Cerebellar nuclear complex (tissue), 1 donor: ENCODE data around the gene PTCH1.

ENCODE experiments used
- DNase-seq, 2 experiments: peaks; one replicate each; lab custom pipeline; 2025; lab: John Stamatoyannopoulos, UW

Gene PTCH1

GRCh38 chr9:95462249-95463147, 54.3 kb downstream of the PTCH1 start:
- peak; percentile 61 to 64 for DNase-seq

GRCh38 chr9:95461448-95462248, 55.1 kb downstream of the PTCH1 start:
- no peak for DNase-seq

DNA sequence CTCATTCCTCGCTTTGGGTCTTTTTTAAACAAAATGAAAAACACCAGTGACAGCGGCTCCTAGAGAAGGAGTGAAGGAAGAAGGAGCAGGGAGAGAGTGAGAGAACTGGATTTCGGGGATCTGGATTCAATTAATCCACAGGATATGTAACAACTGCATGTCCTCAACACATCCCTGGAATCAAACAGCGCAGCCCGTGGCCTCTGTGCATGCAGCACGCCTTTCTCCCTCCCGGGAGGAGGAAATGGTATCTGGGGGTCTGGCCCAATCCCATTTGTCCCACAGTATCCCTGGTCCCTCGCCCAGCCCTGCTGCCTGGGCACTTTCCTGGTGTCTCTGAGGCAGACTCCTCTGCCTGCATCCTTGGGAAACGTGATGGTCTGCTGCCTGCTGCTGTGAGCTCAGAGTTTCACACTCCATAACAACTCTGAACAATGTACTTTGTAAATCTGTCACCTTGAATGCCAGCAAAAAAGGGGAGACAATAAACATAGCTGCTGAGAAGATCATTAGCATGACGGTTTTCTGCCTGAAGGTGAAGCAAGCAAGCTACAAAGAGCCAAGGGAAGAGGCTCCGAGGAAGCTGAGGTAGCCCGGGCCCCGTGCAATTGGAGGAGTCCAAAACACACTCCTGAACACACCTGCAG, 56.1 kb downstream of the PTCH1 start:
- DNase-seq = no peak

DNA sequence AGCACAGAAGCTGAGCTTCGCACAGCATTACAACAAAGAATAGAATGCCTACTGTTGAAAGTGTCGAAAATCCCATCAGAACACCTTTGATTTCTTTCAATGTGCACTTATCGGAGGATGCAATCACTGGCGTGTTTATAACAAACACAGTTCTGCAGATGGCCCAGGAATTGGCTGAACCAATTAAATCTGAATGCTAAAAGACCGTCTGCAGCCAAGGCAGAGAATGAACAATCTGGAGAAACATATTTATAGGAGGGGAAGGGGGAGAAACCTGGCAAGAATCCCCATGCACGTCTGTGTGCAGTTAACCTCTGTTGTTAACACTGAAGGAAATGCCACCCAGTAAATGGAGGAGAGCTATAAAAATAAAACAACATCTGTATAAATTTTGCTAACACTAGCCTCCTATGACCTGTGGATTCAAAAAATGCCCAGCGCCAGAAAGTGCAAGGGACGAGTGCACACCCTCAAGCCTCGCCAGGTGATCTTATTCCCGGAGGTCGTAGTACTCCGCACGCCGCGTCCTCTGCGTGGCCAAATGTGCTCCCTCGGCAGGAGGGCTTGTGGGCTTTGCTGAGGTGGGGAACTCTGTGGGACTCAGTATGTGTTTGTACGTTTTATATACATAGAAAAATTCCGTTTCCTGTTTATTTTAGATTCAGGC, 56.8 kb downstream of the PTCH1 start:
- peak in 1 of 2 experiments; percentile 25 for DNase-seq

- no peak for DNase-seq
Observed at GRCh38 chr9:95459178-95459577, 57.6 kb downstream of the PTCH1 start.

DNA sequence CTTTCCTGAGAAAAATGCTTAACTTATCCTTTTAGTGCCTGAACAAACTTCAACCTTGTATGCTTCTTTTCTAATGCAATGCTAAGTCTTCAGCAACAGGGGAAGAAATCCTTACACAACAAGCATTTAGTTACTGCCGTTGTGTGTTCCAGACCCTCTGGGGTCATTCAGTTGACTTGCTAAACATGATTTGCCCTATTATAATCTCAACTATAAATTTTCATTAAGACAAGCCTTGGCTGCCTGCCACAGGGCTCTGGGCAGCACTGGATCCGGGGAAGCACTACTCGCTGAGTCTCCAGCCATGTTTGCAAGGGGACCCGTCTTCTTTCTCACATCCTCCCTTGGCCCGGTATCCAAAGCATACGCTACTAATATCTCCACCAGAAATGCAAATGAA, 58.1 kb downstream of the PTCH1 start:
- no peak for DNase-seq

GRCh38 chr9:95457769-95458168, 59.0 kb downstream of the PTCH1 start:
- no peak for DNase-seq

GRCh38 chr9:95455714-95456113, 61.1 kb downstream of the PTCH1 start:
- no peak for DNase-seq

DNA sequence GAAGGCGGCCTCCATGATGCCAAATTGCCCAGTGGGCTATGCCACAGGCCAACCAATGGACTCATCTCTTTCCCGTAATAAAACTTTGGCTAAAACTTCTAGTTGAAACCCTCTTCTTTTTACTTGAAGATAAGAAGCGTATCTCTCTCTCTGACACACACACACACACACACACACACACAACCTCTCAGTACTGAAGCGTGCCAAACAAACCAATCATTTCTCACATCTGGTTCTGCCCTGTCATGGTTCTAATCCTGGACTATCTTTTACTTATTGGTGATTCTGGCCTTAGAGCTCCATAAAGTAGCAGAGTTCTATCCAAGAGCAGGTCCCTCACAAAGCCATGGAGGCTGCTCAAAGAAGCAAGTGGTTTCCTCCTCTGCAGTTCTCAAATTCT, 64.6 kb downstream of the PTCH1 start:
- no peak for DNase-seq

DNA sequence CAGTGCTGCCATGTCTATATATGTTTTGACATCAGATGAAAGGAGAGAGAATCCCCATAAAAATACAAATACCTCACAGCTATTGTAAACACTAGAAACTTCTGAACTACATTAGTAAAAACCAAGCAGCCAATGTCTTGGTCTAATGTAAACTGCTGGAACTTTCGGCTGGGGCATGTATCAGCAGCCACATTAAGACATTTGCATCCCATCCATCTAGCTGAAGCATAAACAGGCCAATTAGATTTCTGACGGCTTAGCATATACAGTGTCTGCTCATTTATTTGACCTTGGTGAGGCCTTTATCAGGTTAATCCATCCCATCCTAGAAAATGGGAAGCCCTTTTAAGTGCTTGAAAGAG, 65.7 kb downstream of the PTCH1 start:
- DNase-seq = no peak

- no peak for DNase-seq
Observed at GRCh38 chr9:95450171-95451064, 66.4 kb downstream of the PTCH1 start.

DNA sequence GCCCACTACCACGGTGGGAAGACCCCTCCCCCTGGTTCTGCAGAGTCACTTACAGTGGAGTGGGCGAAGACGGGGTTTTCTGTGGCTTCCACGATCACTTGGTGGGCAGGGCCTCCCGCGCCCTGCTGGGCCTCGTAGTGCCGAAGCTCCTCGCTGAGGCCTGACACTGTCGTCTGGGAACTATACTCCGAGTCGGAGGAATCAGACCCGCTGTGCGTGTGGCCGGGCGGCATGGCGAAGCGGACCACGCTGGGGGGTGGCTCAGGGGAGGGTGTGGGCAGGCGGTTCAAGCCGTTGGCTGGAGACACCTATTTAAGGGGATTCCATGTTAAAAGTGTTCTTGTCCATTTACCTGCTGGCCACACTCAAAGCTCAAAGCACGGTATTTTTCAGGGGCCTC, 67.8 kb downstream of the PTCH1 start:
- DNase-seq = no peak

DNA sequence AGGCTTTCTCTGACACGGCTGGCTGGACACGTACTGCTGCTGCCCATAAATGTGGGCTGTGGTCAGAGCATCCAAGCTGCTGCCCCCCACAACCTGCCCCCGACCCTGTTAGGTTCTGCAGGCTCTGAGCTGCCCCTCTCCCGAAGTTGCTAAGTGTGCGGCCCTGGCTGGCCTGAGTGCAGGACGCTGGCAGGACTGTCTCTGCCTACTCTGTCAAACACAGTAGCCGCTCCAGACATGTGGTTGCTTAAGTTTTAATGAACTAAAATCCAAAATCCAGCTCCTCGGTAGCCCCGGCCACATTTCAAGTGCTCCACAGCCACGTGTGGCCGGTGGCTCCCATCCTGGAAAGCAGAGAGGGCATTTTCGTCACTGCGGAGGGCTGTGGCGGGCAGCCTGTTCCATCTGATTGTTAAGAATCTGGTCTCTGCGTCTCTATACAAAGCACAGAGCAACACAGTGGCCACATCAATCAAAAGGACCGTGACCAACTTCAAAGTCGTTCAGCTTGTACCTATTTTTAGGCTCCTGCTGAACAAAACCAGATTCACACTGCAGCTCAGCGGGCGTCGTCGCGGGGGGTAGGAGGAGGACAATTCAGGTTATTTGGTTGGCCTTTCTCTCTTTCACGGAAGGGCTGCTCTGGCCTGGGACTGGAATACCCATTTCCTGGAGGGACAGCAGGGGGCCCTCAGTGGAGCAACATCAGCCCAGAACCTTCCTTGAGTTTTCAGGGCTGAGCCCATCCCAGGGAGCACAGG, 68.9 kb downstream of the PTCH1 start:
- DNase-seq = no peak

- no peak for DNase-seq
Observed at GRCh38 chr9:95446984-95447383, 69.8 kb downstream of the PTCH1 start.

DNA sequence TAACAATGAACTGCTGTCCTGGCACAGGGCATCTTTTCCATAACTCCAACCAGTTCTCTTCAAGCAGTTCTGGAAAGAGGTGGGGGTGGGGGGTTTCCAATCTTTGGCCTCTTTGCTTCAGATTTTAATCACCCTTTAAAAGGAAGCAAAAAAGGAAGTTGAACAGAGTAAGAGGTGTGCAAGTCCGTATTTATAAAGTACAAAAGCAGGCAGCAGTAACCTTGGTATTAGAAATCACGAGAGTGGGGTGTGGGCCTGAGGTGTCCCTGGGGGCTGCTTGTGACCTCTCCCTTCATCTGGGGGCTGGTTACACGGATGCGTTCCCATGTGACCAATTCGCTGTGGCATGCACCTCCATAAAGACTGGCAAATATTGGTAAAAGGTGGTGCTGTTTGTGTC, 70.5 kb downstream of the PTCH1 start:
- DNase-seq = no peak

- no peak for DNase-seq
Observed at GRCh38 chr9:95444160-95444559, 72.6 kb downstream of the PTCH1 start.

DNA sequence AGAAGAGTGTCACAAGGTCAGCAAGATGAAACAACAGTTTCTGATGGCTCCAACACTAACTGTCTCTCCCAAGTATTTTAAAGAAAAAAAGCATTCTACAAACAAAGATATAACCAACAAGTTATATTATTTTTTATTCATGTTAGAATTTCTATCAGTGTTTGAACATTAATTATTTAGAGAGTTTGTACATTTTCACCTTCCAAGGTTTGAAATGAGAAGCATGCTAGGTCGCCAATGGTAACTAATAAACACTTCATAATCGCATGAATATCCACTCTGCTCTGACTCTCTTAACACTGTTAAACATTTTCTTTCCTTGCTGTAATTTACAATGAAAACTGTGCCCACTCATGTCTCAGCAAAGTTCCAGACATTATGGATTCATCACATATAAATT, 73.5 kb downstream of the PTCH1 start:
- DNase-seq = no peak

- no peak for DNase-seq
Observed at GRCh38 chr9:95441081-95441480, 75.7 kb downstream of the PTCH1 start.

DNA sequence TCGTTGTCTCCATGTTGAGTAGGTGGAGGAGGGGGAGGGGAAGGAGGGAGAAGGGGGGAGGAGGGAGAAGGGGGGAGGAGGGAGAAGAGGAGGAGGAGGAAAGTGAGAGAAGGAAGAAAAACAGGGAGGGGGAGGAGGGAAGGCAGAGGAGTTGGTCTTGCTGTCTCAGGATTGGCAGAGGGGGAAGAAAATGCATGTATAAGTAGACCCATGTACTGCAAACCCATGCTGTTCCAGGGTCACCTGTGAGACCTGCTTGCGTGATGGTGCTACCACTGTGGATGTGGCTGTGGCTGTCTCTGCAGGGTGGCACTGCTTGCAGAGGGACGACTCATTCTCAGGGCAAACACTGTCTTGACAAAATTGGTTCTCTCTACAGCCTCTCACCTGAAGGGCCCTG, 76.3 kb downstream of the PTCH1 start:
- no peak for DNase-seq
